AG04449 (cell line): ENCODE measurements around the gene COL2A1.

Experiments
- CTCF ChIA-PET: fragments of 350-600 bp; formaldehyde crosslinking; extraction: SDS; loops from one replicate; lab custom pipeline; 2021; ENCODE audit warnings: antibody characterized with exemption; lab: Yijun Ruan, JAX
- POLR2A ChIA-PET: fragments of 400-600, 350-600 bp; formaldehyde crosslinking; extraction: SDS; loops from one replicate; lab custom pipeline; 2020; ENCODE audit warnings: antibody characterized with exemption, inconsistent platforms; lab: Yijun Ruan, JAX
- DNase-seq: peaks from one replicate; pipeline ENCODE4 v3.0.0-alpha.2; 2010; ENCODE audit warnings: low read depth, low spot score
- H3K4me3 ChIP-seq: 2 replicates; pipeline ENCODE4 v1.5.1; 2011; ENCODE audit warnings: low read depth, mild to moderate bottlenecking, control low read depth, low read length
- CTCF ChIP-seq: IDR thresholded peaks from one replicate; pipeline ENCODE4 v1.5.1; 2011; ENCODE audit warnings: mild to moderate bottlenecking, moderate library complexity, low read length, control low read depth, inconsistent platforms; ENCODE audit not compliant: insufficient read depth; ENCODE audit errors: missing control alignments

COL2A1 gene

GRCh38 chr12:47978598-47978873 lies 25.7 kb downstream of the COL2A1 start:
- CTCF ChIA-PET = interaction anchor here (5.0 kb wide), 1 partner anchor 15 kb away, joined by 22 read pairs; the partner anchor contains the start of gene TMEM106C
- no peak for DNase-seq
- no peak for TF ChIP-seq CTCF
- POLR2A ChIA-PET = no interaction called here
- H3K4me3 ChIP-seq = no peak overlapping the region

DNA sequence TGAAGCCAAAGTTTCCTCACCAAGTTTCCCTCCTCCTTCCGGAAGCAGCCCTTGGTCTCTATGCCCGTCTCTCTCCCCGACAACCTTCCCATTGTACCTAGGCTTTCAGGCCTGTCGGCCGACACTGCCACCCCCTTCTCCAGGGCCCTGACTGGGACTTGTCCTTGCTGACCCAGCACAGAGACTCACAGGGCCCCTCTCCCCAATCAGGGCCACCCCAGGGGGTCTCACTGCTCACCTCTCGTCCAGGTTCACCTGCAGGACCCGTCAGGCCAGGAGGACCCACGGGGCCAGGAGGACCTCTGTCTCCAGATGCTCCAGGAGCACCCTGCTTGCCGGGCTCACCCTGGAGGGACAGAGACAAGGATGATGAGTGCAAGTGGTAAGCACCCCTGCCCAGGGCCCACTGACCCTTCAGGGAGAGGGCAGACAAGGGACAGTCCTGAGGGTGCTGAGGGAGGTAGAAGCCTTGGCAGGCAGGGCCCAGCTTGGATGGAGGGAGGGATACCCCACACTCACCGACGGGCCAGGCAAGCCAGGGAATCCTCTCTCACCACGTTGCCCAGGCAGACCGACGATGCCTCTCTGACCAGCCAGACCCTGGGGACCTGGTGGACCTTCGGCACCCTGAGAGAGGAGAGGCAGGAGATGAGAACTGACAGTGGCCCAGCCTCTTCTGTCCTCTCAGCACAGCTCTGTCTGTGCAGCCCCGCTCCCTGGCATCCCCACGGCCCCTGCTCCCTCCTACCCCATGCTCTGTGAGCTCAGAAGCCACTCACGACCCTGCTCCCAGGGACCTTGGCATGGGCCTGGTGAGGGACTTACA lies 26.3 kb downstream of the COL2A1 start:
- ChIA-PET POLR2A (no interaction called here), CTCF (interaction anchor here (5.0 kb wide), 1 partner anchor 15 kb away, joined by 22 read pairs; the partner anchor contains the start of gene TMEM106C)

GRCh38 chr12:47977046-47977771 lies 27.1 kb downstream of the COL2A1 start:
- no peak overlapping the region for H3K4me3 ChIP-seq
- CTCF ChIA-PET = interaction anchor here (2.2 to 5.0 kb wide), 2 partner anchors 14 to 27 kb away, joined by 10 to 22 read pairs; partner anchors contain the start of gene TMEM106C
- no peak for DNase-seq
- POLR2A ChIA-PET = interaction anchor here (0.6 kb wide), 1 partner anchor 72 kb away, joined by 3 read pairs; the partner anchor contains the start of gene VDR
- no peak for TF ChIP-seq CTCF

More for the DNA sequence above, 26.3 kb downstream of the COL2A1 start:
- DNase-seq = no peak
- no peak for TF ChIP-seq CTCF
- no peak overlapping the region for H3K4me3 ChIP-seq

DNA sequence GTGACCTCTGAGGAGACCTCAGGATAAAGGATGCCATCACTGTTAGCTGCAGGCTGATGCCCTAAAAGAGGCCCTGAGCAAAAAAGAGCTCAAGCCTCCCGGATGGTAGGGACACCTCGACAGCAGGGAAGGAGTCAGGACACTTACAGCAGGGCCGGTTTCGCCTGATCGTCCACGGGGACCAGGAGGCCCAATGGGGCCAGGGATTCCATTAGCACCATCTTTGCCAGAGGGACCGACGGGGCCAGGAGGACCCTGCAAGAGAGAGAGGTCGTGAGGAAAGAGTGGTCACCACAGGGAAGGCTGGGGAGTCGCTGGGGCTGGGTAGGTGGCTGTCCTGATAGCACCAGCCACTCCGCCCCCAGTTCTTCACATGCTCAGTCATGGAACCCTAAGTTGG lies 28.5 kb downstream of the COL2A1 start:
- ChIA-PET CTCF (interaction anchor here (0.6 to 5.0 kb wide), 3 partner anchors 13 to 189 kb away, joined by 3 to 22 read pairs (median 10); partner anchors contain the start of gene TMEM106C), POLR2A (no interaction called here)
- no peak overlapping the region for H3K4me3 ChIP-seq
- no peak for DNase-seq
- no peak for TF ChIP-seq CTCF

DNA sequence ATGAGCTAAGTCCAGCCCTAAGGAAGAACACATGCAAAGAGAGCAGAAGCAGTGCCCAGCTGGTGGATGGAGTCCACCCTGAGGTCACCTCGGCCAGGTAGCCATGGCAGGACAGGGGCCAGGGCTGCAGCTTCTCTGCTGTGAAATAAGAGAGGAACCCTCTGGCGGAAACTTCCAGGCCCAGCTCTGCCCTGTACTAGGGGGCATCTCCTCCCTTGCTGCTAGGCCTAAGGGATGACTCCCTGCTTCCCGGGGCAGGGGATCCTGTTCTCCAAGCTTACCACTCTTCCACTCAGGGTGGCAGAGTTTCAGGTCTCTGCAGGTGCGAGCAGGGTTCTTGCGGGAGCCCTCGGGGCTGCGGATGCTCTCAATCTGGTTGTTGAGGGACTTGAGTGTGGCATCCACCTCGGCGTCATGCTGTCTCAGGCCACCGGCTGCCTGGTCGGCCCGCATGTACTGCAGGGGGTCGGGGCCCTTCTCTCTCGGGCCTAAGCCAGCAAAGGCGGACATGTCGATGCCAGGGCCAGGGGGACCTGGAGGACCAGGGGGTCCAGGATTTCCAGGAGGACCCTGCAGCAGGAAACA lies 29.1 kb downstream of the COL2A1 start:
- DNase-seq = no peak
- CTCF ChIA-PET = interaction anchor here (2.2 to 5.0 kb wide), 2 partner anchors 12 to 25 kb away, joined by 10 to 22 read pairs; partner anchors contain the start of gene TMEM106C
- POLR2A ChIA-PET = interaction anchor here (1.1 kb wide), 1 partner anchor 11 kb away, joined by 3 read pairs; no protein-coding TSS in a partner anchor
- no peak for TF ChIP-seq CTCF
- H3K4me3 ChIP-seq = no peak overlapping the region
